Calu3 (cell line): ENCODE results near the gene RYR3. TPM values are rescaled to one million over a fixed set of nuclear protein-coding genes. Genes with fewer than 3 reads are reported as not detected.

ENCODE experiments used
- BruUV-seq: library from RNA; stranded (reverse); fragments of 400-500 nt; replicated peaks from 2 replicates; lab custom pipeline; 2021; lab: Mats Ljungman, UMichigan
- CTCF ChIA-PET: fragments of 300-600 bp; sonication (Branson Sonifier 250); formaldehyde crosslinking; loops from one replicate; lab custom pipeline; 2022; ENCODE audit warnings: antibody characterized with exemption; lab: Charles Lee
- DNase-seq: peaks from one replicate; pipeline ENCODE4 v3.0.0; 2022
- H3K27ac Mint-ChIP-seq: one replicate; pipeline ENCODE4 v1.8.0; 2022; ENCODE audit warnings: mixed read lengths; ENCODE audit not compliant: unreplicated experiment
- H3K27me3 Mint-ChIP-seq: one replicate; pipeline ENCODE4 v1.8.0; 2022; ENCODE audit warnings: mixed read lengths; ENCODE audit not compliant: unreplicated experiment
- H3K36me3 Mint-ChIP-seq: one replicate; pipeline ENCODE4 v1.8.0; 2022; ENCODE audit warnings: mild to moderate bottlenecking, moderate library complexity, mixed read lengths; ENCODE audit not compliant: insufficient read depth, unreplicated experiment
- H3K4me1 Mint-ChIP-seq: one replicate; pipeline ENCODE4 v1.8.0; 2022; ENCODE audit warnings: mild to moderate bottlenecking, low read depth, mixed read lengths; ENCODE audit not compliant: unreplicated experiment
- H3K4me3 Mint-ChIP-seq: one replicate; pipeline ENCODE4 v1.8.0; 2022; ENCODE audit warnings: mild to moderate bottlenecking, low read depth, moderate library complexity, mixed read lengths; ENCODE audit not compliant: unreplicated experiment
- H3K9me3 Mint-ChIP-seq: one replicate; pipeline ENCODE4 v1.8.0; 2022; ENCODE audit warnings: low read depth, mixed read lengths; ENCODE audit not compliant: unreplicated experiment
- intact Hi-C: fragments of 100-400 bp; cut with micrococcal nuclease; formaldehyde crosslinking; loops from one replicate; pipeline ENCODE4 v1.10.0; 2022; ENCODE audit not compliant: unreplicated experiment
- total RNA-seq: library from RNA; stranded (reverse); gene quantifications from 2 replicates; pipeline ENCODE4 v1.2.3, GENCODE V29; 2022
- TF ChIP-seq, protein P1 (sequence below): fragments of 200-600 bp; IDR thresholded peaks from one replicate; pipeline ENCODE4 v1.8.0; 2022; ENCODE audit warnings: antibody characterized with exemption; ENCODE audit not compliant: unreplicated experiment

The RYR3 gene
- total RNA-seq, 1 experiment from 2014 or later, result not detected

- Mint-ChIP-seq H3K4me3 (no peak overlapping the region), H3K27me3 (peaks cover 23% of the 10 kb centered on the region), H3K27ac (no peak overlapping the region), H3K36me3 (no peaks in the 10 kb centered on the region), H3K4me1 (no peaks in the 10 kb centered on the region), H3K9me3 (no peaks in the 10 kb centered on the region)
- CTCF ChIA-PET, result no interaction called here
- intact Hi-C loops, result no loop called here
- TF ChIP-seq, protein P1, sequence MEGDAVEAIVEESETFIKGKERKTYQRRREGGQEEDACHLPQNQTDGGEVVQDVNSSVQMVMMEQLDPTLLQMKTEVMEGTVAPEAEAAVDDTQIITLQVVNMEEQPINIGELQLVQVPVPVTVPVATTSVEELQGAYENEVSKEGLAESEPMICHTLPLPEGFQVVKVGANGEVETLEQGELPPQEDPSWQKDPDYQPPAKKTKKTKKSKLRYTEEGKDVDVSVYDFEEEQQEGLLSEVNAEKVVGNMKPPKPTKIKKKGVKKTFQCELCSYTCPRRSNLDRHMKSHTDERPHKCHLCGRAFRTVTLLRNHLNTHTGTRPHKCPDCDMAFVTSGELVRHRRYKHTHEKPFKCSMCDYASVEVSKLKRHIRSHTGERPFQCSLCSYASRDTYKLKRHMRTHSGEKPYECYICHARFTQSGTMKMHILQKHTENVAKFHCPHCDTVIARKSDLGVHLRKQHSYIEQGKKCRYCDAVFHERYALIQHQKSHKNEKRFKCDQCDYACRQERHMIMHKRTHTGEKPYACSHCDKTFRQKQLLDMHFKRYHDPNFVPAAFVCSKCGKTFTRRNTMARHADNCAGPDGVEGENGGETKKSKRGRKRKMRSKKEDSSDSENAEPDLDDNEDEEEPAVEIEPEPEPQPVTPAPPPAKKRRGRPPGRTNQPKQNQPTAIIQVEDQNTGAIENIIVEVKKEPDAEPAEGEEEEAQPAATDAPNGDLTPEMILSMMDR, result no peak
- DNase-seq, result no peak
- no TSS peak for BruUV-seq
These were observed 369.6 kb downstream of the RYR3 start for GRCh38 chr15:33680336-33680735.

DNA sequence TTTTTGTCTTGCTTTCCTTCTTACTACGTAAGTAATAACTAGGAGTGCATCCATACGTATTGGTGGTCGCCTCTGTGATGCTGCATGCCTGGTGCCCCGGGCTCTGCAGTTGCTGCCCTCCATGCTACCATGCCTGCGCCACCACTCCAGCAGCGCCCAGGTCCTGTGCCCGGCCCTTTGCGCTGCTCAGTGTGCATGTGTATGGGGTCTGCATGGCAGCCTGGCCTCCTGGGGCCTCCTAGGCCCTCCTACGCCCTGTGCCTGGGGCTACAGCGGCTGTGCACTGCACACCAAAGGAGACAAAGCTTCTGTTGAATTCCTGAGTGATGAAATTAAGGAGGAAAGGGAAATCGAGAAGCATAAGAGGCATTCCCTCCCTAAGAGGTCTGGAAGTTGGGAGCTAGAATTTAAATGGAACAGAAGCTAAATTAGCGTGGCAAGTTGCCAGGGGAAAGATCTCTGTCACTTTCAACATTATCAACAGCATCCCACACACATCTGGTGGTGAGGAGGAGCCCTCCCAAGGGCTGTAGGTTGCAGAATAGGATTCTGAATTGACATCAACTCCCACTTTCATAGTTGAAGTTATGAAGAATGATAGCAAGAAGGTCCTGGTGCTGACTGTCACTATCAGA lies 382.5 kb downstream of the RYR3 start:
- no peaks in the 10 kb centered on the region for H3K4me1 Mint-ChIP-seq
- BruUV-seq, result no TSS peak
- H3K36me3 Mint-ChIP-seq, result no peaks in the 10 kb centered on the region
- CTCF ChIA-PET, result no interaction called here
- no peak for DNase-seq
- H3K4me3 Mint-ChIP-seq, result no peak overlapping the region
- no peaks in the 10 kb centered on the region for H3K9me3 Mint-ChIP-seq
- H3K27ac Mint-ChIP-seq, result no peak overlapping the region
- TF ChIP-seq, protein P1, result no peak
- intact Hi-C loops, result no loop called here
- peaks cover 18% of the 10 kb centered on the region for H3K27me3 Mint-ChIP-seq

- no peak overlapping the region for H3K27ac Mint-ChIP-seq
- H3K4me1 Mint-ChIP-seq, result no peaks in the 10 kb centered on the region
- H3K9me3 Mint-ChIP-seq, result no peaks in the 10 kb centered on the region
- intact Hi-C loops, result no loop called here
- TF ChIP-seq, protein P1, result no peak
- no peak for DNase-seq
- CTCF ChIA-PET, result no interaction called here
- H3K27me3 Mint-ChIP-seq, result peaks cover 33% of the 10 kb centered on the region
- H3K4me3 Mint-ChIP-seq, result no peak overlapping the region
- BruUV-seq, result no TSS peak
- no peaks in the 10 kb centered on the region for H3K36me3 Mint-ChIP-seq
These were observed 387.4 kb downstream of the RYR3 start for GRCh38 chr15:33698126-33698525.

DNA sequence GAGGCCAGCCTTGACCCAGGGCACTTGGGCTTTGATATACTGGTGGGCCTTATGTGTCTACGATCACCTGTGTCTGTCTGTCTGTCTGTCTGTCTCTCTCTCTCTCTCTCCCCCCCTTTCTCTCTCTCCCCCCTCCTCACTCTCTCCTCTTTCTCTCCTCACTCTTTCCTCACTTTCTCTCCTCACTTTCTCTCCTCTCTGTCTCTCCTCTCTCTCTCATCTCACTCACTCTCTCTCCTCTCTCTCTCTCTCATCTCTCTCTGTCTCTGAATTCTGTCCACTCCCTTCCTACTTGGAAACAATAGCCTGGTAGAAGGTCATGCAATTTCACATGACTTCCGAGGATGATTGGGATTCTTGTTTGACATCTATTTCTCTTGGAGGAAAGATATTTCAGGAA lies 388.4 kb downstream of the RYR3 start:
- no TSS peak for BruUV-seq
- no peak overlapping the region for H3K4me3 Mint-ChIP-seq
- H3K4me1 Mint-ChIP-seq, result no peaks in the 10 kb centered on the region
- H3K36me3 Mint-ChIP-seq, result no peaks in the 10 kb centered on the region
- CTCF ChIA-PET, result no interaction called here
- intact Hi-C loops, result no loop called here
- peaks cover 33% of the 10 kb centered on the region for H3K27me3 Mint-ChIP-seq
- TF ChIP-seq, protein P1, result no peak
- no peak overlapping the region for H3K27ac Mint-ChIP-seq
- DNase-seq, result no peak
- H3K9me3 Mint-ChIP-seq, result no peaks in the 10 kb centered on the region
